IPS-20b (cell line): ENCODE data around the gene DMXL1.

Experiments used
- H3K27ac ChIP-seq: one replicate; pipeline ENCODE4 v1.5.1; 2013; ENCODE audit warnings: low read length
- H3K27me3 ChIP-seq: 2 replicates; pipeline ENCODE4 v1.6.1; 2013; ENCODE audit warnings: mild to moderate bottlenecking, low read length, inconsistent platforms; ENCODE audit not compliant: insufficient read depth
- H3K36me3 ChIP-seq: 2 replicates; pipeline ENCODE4 v1.6.1; 2013; ENCODE audit warnings: low read depth, mild to moderate bottlenecking, inconsistent platforms, low read length, moderate library complexity; ENCODE audit not compliant: insufficient read depth
- H3K4me1 ChIP-seq: 2 replicates; pipeline ENCODE4 v1.6.1; 2013; ENCODE audit warnings: mild to moderate bottlenecking, control low read depth, inconsistent platforms, low read length, moderate library complexity; ENCODE audit not compliant: insufficient read depth
- H3K4me3 ChIP-seq: 2 replicates; pipeline ENCODE4 v1.5.1; 2013; ENCODE audit warnings: mild to moderate bottlenecking, low read length, inconsistent platforms
- H3K9ac ChIP-seq: 2 replicates; pipeline ENCODE4 v1.6.1; 2013; ENCODE audit warnings: low read depth, mild to moderate bottlenecking, inconsistent platforms, low read length, moderate library complexity
- H3K9me3 ChIP-seq: 2 replicates; pipeline ENCODE4 v1.6.1; 2013; ENCODE audit warnings: mild to moderate bottlenecking, low read depth, low read length, inconsistent platforms; ENCODE audit not compliant: insufficient read depth

DMXL1 gene

GRCh38 chr5:119273391-119273839, 202.5 kb downstream of the DMXL1 start:
- H3K27me3 ChIP-seq, result peaks cover 11% of the 10 kb centered on the region; the same call in 1 of the 2 replicates
- H3K36me3 ChIP-seq, result no peaks in the 10 kb centered on the region
- no peak overlapping the region for H3K4me3 ChIP-seq
- H3K9me3 ChIP-seq, result no peaks in the 10 kb centered on the region
- peaks cover 15% of the 10 kb centered on the region; the same call in 1 of the 2 replicates for H3K4me1 ChIP-seq
- H3K9ac ChIP-seq, result no peak overlapping the region
- no peak overlapping the region for H3K27ac ChIP-seq

DNA sequence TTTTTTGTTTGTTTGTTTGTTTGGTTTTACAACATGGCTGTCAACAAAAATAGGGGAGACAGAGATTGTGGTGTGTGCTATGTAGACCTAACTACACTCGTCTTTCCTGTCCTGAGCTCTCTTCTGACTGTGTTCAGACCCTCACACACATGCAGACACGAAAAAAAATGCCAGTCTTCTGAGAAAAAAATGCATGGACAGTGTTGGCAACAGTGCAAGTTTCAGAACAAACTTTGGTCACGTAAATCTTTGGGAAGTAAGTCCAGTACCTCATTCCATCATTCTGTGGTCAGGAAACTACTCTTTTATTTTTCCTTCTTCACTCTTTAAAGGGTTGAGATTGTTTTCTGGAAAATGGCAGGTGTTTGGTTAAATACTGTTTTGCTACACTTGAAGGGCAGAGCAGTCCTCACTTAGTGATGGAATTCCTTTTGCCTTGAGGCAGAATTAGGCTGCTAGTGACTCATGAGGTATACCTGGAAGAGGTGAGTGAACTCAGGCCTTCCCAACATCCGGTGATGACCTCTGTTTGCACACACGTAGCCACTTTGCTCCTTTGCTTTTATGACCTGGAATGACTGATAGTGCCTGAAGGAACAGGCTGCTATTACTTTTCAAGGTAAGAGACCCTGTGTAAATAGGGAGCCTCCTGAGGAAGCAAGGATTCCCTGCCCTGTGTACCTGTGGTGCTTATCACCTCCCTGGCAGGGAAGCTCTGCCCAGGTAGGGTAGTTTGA, 203.3 kb downstream of the DMXL1 start:
- Histone ChIP-seq H3K4me1 (peaks cover 15% of the 10 kb centered on the region; the same call in 1 of the 2 replicates), H3K36me3 (no peaks in the 10 kb centered on the region), H3K27ac (no peak overlapping the region), H3K27me3 (peaks cover 6% of the 10 kb centered on the region; the same call in 1 of the 2 replicates), H3K9me3 (no peaks in the 10 kb centered on the region), H3K4me3 (no peak overlapping the region), H3K9ac (no peak overlapping the region)

GRCh38 chr5:119274767-119275130, 203.9 kb downstream of the DMXL1 start:
- H3K27me3 ChIP-seq, result peaks cover under 1% of the 10 kb centered on the region; the same call in 1 of the 2 replicates
- no peaks in the 10 kb centered on the region for H3K9me3 ChIP-seq
- H3K36me3 ChIP-seq, result no peaks in the 10 kb centered on the region
- no peak overlapping the region for H3K9ac ChIP-seq
- no peak overlapping the region for H3K4me3 ChIP-seq
- H3K27ac ChIP-seq, result no peak overlapping the region
- peaks cover 15% of the 10 kb centered on the region; the same call in 1 of the 2 replicates for H3K4me1 ChIP-seq

DNA sequence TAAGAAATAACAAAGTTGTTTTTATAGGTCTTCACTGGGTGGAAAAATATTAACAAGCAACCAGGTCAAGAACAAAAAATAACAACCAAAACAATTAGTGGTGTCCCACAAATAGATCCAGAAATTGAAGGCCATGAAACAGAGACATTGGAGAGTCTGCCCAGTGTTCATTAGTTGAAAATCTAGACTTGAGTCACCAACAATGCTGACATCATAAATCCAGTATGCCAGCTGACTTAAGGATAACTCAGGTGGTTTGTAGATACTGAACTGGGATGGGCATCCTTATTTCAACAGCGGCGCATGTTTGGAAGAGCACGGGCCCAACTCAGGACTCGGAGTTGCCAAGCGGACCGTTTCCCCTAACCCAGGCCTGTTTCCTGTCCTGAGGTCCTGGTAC, 204.3 kb downstream of the DMXL1 start:
- peaks cover 15% of the 10 kb centered on the region; the same call in 1 of the 2 replicates for H3K4me1 ChIP-seq
- H3K36me3 ChIP-seq, result no peaks in the 10 kb centered on the region
- H3K9ac ChIP-seq, result no peak overlapping the region

DNA sequence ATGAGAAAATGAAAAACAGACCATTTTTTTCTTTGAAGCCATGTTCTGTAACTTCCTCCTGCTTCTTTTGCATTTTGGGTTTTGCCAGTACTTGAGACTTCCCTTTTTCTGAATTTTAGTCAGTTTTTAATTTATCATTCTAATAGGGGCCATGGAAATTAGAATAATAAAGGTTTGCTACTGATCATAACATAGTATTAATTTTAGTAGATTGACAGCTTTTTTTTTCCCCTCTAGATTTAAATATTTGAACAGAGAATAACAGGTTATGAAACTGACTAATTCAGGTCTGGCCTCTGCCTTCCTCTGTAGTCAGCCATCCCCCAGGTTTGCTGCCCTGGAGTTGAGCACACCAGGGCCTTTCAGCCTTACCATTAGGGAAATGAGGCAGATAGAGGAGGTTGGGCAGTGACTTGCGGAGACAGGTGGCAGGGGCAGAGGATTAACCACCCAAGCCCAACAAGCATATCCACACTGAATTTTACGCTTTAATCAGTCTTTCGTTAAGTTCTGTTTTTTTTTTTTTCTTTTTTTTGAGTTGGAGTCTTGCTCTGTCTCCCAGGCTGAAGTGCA, 204.8 kb downstream of the DMXL1 start:
- Histone ChIP-seq H3K4me1 (peaks cover 15% of the 10 kb centered on the region; the same call in 1 of the 2 replicates), H3K27ac (no peak overlapping the region), H3K9ac (no peak overlapping the region), H3K4me3 (no peak overlapping the region), H3K9me3 (no peaks in the 10 kb centered on the region), H3K27me3 (no peaks in the 10 kb centered on the region), H3K36me3 (no peaks in the 10 kb centered on the region)

More for the DNA sequence above, 204.3 kb downstream of the DMXL1 start:
- Histone ChIP-seq H3K4me3 (no peak overlapping the region), H3K27me3 (no peaks in the 10 kb centered on the region; the same call in 1 of the 2 replicates), H3K9me3 (no peaks in the 10 kb centered on the region), H3K27ac (no peak overlapping the region)

DNA sequence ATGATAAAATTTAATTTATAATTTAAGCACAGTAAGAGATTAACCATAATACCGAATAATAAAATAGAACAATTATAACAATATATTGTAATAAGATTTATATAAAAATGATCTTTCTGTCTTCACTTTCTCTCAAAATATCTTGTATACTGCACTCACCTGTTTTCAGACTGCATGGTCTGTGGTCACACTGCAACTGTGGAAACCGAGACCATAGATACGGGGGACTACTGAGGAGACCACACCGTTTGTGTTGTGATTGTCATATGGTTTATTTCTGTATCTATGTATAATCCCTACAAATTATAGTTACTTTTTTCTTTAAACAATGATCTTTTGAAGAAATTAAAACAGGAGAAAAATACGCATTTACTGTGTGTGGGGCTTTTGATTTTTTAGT, 206.1 kb downstream of the DMXL1 start:
- Histone ChIP-seq H3K9me3 (no peaks in the 10 kb centered on the region), H3K4me1 (peaks cover 12% of the 10 kb centered on the region; the same call in 1 of the 2 replicates), H3K4me3 (no peak overlapping the region), H3K27me3 (no peaks in the 10 kb centered on the region), H3K9ac (no peak overlapping the region), H3K36me3 (no peaks in the 10 kb centered on the region), H3K27ac (no peak overlapping the region)

DNA sequence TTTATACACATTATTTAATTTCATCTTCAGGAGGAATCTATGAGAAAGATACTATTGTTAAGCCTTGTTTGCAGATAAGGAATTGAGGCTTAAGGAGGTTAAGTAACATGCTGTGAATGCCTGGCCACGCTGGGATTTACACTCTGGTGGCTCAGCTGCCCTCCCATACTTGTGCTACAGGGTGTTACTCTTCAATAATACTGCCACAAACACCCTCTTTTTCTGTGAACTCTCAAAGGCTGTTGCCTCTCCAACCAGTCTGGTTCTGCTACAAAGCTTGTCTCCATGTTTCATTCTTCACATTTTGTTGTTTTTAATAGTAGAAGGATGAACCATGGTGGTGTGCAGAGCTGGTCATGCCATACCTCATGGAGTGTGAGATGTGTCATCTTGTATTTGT, 208.2 kb downstream of the DMXL1 start:
- no peaks in the 10 kb centered on the region for H3K27me3 ChIP-seq
- peaks cover 6% of the 10 kb centered on the region; the same call in 1 of the 2 replicates for H3K4me1 ChIP-seq
- no peak overlapping the region for H3K27ac ChIP-seq
- no peaks in the 10 kb centered on the region for H3K9me3 ChIP-seq
- no peak overlapping the region for H3K4me3 ChIP-seq
- no peak overlapping the region for H3K9ac ChIP-seq
- no peaks in the 10 kb centered on the region for H3K36me3 ChIP-seq

GRCh38 chr5:119280380-119280779, 209.5 kb downstream of the DMXL1 start:
- Histone ChIP-seq H3K9ac (no peak overlapping the region), H3K4me3 (no peak overlapping the region), H3K36me3 (no peaks in the 10 kb centered on the region), H3K9me3 (no peaks in the 10 kb centered on the region), H3K27me3 (no peaks in the 10 kb centered on the region), H3K4me1 (0 out of 2 replicates have a peak, but pooled peaks cover 2% of the 10 kb centered on the region), H3K27ac (no peak overlapping the region)

- Histone ChIP-seq H3K4me1 (no peaks in the 10 kb centered on the region), H3K36me3 (no peaks in the 10 kb centered on the region), H3K9ac (no peak overlapping the region), H3K9me3 (no peaks in the 10 kb centered on the region), H3K4me3 (no peak overlapping the region), H3K27me3 (no peaks in the 10 kb centered on the region), H3K27ac (no peak overlapping the region)
Observed at GRCh38 chr5:119282628-119283027, 211.7 kb downstream of the DMXL1 start.

GRCh38 chr5:119284031-119284430, 213.1 kb downstream of the DMXL1 start:
- no peak overlapping the region for H3K9ac ChIP-seq
- H3K4me1 ChIP-seq, result no peaks in the 10 kb centered on the region
- H3K27me3 ChIP-seq, result no peaks in the 10 kb centered on the region
- no peak overlapping the region for H3K27ac ChIP-seq
- no peaks in the 10 kb centered on the region for H3K36me3 ChIP-seq
- no peaks in the 10 kb centered on the region for H3K9me3 ChIP-seq
- H3K4me3 ChIP-seq, result no peak overlapping the region

DNA sequence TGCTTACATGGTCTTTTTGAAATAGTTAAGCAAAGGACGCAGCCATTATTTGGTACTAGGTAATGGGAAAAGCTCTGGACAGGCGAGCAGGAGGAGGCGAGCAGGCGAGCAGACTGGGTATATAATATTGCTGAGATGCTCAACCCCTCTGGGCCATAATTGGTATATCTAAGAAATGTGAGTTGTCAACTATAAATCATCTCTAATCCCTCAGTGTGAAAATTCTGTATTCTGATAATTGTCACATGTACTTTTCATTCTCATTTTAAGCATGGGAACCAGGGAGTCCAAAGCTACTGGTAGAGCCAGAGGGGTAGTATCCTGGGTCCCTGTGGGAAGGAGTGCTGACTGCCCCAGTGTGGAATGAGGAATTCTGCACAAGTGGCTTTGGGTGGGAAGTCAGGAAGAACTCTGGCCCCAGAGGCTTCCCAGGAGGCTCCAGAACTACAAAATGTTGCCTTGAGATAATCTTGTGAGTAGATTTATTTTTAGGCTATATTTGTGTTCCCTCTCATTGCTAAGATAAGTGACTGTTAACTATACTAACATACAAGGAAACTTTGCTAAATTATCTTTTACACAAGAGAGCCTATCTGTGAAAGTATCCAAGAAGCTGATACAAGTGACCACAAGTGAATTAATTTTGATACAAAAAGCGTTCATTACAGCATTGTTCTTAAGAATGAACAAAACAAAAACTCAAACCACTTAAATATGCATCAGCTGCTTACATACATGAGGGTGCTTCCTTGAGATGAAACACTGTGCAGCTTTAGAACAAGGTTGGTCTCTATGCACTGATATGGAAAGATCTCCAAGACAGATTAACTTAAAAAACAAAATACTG, 214.4 kb downstream of the DMXL1 start:
- H3K9me3 ChIP-seq, result no peaks in the 10 kb centered on the region
- no peak overlapping the region for H3K27ac ChIP-seq
- no peak overlapping the region for H3K4me3 ChIP-seq
- no peaks in the 10 kb centered on the region for H3K36me3 ChIP-seq
- no peak overlapping the region for H3K9ac ChIP-seq
- no peaks in the 10 kb centered on the region for H3K27me3 ChIP-seq
- H3K4me1 ChIP-seq, result peaks cover 2% of the 10 kb centered on the region; the same call in 1 of the 2 replicates
